Measurements from ENCODE around the gene B3GNT2.
"Not testable (repeated sequence)": the region's sequence is repeated elsewhere in the genome, so short reads cannot be mapped to it uniquely, and the experiment has no call there.

B3GNT2 gene, protein sequence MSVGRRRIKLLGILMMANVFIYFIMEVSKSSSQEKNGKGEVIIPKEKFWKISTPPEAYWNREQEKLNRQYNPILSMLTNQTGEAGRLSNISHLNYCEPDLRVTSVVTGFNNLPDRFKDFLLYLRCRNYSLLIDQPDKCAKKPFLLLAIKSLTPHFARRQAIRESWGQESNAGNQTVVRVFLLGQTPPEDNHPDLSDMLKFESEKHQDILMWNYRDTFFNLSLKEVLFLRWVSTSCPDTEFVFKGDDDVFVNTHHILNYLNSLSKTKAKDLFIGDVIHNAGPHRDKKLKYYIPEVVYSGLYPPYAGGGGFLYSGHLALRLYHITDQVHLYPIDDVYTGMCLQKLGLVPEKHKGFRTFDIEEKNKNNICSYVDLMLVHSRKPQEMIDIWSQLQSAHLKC

GRCh38 chr2:62195421-62196277 is at the start of gene B3GNT2:
Gene B3GNT2, plus strand, starts transcription at chr2:62196115. Its CDS starts 26,106 bp downstream, at chr2:62222221.
- no peak within 1 kb of the TSS for H3K27ac Mint-ChIP-seq

DNA sequence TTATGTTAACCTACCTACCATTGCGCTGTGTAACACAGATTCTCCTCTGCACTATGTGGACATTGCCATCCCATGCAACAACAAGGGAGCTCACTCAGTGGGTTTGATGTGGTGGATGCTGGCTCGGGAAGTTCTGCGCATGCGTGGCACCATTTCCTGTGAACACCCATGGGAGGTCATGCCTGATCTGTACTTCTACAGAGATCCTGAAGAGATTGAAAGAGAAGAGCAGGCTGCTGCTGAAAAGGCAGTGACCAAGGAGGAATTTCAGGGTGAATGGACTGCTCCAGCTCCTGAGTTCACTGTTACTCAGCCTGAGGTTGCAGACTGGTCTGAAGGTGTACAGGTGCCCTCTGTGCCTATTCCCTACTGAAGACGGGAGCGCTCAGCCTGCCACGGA is 49.1 kb upstream of the B3GNT2 start:
- H3K27ac Mint-ChIP-seq; H3K4me1 Mint-ChIP-seq; H3K4me3 Mint-ChIP-seq; H3K36me3 Mint-ChIP-seq (ENCODE audit: low read depth); H3K27me3 Mint-ChIP-seq (ENCODE audit: low read depth, poor library complexity); DNase-seq; H3K9me3 Mint-ChIP-seq: not testable (repeated sequence)

More at GRCh38 chr2:62195421-62196277, at the start of gene B3GNT2:
- Mint-ChIP-seq H3K36me3 (ENCODE audit: low read depth) (no peaks in the 10 kb centered on the region), H3K9me3 (no peaks in the 10 kb centered on the region), H3K4me1 (peaks cover 28% of the 10 kb centered on the region), H3K27me3 (ENCODE audit: low read depth, poor library complexity) (peaks cover 2% of the 10 kb centered on the region), H3K4me3 (peak within 1 kb of the TSS; percentile 87)
- peak; percentile 81 for DNase-seq
- TF ChIP-seq, protein P1, sequence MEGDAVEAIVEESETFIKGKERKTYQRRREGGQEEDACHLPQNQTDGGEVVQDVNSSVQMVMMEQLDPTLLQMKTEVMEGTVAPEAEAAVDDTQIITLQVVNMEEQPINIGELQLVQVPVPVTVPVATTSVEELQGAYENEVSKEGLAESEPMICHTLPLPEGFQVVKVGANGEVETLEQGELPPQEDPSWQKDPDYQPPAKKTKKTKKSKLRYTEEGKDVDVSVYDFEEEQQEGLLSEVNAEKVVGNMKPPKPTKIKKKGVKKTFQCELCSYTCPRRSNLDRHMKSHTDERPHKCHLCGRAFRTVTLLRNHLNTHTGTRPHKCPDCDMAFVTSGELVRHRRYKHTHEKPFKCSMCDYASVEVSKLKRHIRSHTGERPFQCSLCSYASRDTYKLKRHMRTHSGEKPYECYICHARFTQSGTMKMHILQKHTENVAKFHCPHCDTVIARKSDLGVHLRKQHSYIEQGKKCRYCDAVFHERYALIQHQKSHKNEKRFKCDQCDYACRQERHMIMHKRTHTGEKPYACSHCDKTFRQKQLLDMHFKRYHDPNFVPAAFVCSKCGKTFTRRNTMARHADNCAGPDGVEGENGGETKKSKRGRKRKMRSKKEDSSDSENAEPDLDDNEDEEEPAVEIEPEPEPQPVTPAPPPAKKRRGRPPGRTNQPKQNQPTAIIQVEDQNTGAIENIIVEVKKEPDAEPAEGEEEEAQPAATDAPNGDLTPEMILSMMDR (IDR thresholded peaks at IDR 0.05): no peak

DNA sequence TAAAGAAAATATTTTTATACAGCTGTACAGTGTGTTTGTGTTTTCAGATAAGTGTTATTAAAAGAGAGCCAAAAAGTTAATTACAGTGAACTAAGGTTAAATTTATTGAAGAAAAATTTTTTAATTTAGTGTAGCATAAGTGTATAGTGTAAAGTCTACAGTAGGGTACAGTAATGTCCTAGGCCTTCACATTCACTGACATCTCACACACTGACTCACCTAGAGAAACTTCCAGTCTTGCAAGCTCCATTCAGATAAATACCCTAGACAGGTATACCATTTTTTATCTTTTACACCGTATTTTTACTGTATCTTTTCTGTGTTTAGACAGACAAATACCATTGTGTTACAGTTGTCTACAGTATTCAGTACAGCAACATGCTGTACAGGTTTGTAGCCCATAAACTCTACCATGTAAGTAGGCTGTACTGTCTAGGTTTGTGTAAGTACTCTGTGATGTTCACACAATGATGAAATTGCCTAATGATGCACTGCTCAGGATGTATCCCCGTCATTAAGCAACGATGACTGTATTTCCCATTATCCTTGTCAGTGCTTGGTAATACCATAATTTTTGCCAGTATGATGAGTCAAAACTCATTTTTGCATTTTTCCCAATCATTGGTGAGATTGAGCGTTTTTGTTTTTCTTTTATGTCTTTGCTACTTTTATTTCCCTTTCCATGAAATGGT is 48.2 kb upstream of the B3GNT2 start:
- no peaks in the 10 kb centered on the region for H3K9me3 Mint-ChIP-seq
- peaks cover 3% of the 10 kb centered on the region for H3K36me3 Mint-ChIP-seq (ENCODE audit: low read depth)
- no peak for DNase-seq
- TF ChIP-seq, protein P1 (IDR thresholded peaks at IDR 0.05): no peak
- H3K27ac Mint-ChIP-seq: no peak overlapping the region
- no peak overlapping the region for H3K4me3 Mint-ChIP-seq
- no peaks in the 10 kb centered on the region for H3K27me3 Mint-ChIP-seq (ENCODE audit: low read depth, poor library complexity)
- peaks cover 6% of the 10 kb centered on the region for H3K4me1 Mint-ChIP-seq

- Mint-ChIP-seq H3K27me3 (ENCODE audit: low read depth, poor library complexity) (peaks cover 3% of the 10 kb centered on the region), H3K4me1 (peaks cover 6% of the 10 kb centered on the region), H3K9me3 (peaks cover 7% of the 10 kb centered on the region), H3K4me3 (no peak overlapping the region), H3K27ac (no peak overlapping the region), H3K36me3 (ENCODE audit: low read depth) (peaks cover 5% of the 10 kb centered on the region)
- TF ChIP-seq, protein P1 (IDR thresholded peaks at IDR 0.05): no peak
- DNase-seq: no peak
These were observed 46.2 kb upstream of the B3GNT2 start for GRCh38 chr2:62149708-62150107.

GRCh38 chr2:62150597-62151305 is 45.2 kb upstream of the B3GNT2 start:
- Mint-ChIP-seq H3K9me3 (peaks cover 16% of the 10 kb centered on the region), H3K36me3 (ENCODE audit: low read depth) (peaks cover 12% of the 10 kb centered on the region), H3K27ac (peak overlapping the region; percentile 52), H3K4me3 (no peak overlapping the region), H3K27me3 (ENCODE audit: low read depth, poor library complexity) (peaks cover 3% of the 10 kb centered on the region), H3K4me1 (peaks cover 6% of the 10 kb centered on the region)
- TF ChIP-seq, protein P1 (IDR thresholded peaks at IDR 0.05): no peak
- DNase-seq: no peak

Data from nephron progenitor cell (in vitro differentiated cells).